Type B pancreatic cell (in vitro differentiated cells): ENCODE data around the gene KRT3. TPM values are rescaled to one million over a fixed set of nuclear protein-coding genes. Genes with fewer than 3 reads are reported as not detected.

ENCODE experiments used
- DNase-seq: peaks from one replicate; pipeline ENCODE4 v3.0.0; 2021; ENCODE audit warnings: mixed read lengths; ENCODE audit not compliant: unreplicated experiment; ENCODE audit errors: extremely low spot score
- H3K27ac Mint-ChIP-seq: 2 replicates; pipeline ENCODE4 v1.8.0; 2021; ENCODE audit warnings: mild to moderate bottlenecking, mixed read lengths
- H3K27me3 Mint-ChIP-seq: 2 replicates; pipeline ENCODE4 v1.8.0; 2021; ENCODE audit warnings: mixed read lengths
- H3K36me3 Mint-ChIP-seq: 2 replicates; pipeline ENCODE4 v1.8.0; 2021; ENCODE audit warnings: mixed read lengths
- H3K4me1 Mint-ChIP-seq: one replicate; pipeline ENCODE4 v1.8.0; 2021; ENCODE audit warnings: mixed read lengths; ENCODE audit not compliant: unreplicated experiment
- H3K4me3 Mint-ChIP-seq: 2 replicates; pipeline ENCODE4 v1.8.0; 2021; ENCODE audit warnings: mild to moderate bottlenecking, mixed read lengths
- H3K9me3 Mint-ChIP-seq: 2 replicates; pipeline ENCODE4 v1.8.0; 2021; ENCODE audit warnings: mixed read lengths
- total RNA-seq: library from RNA; stranded (reverse); gene quantifications from 2 replicates; pipeline ENCODE4 v1.2.1, GENCODE V29; 2021; ENCODE audit warnings: low replicate concordance
- TF ChIP-seq, protein P1 (sequence below): fragments of 200-600 bp; sonication (generic); conservative IDR thresholded peaks from 2 replicates; pipeline ENCODE4 v1.5.0; 2021; ENCODE audit warnings: antibody characterized with exemption, mild to moderate bottlenecking

Gene KRT3
- total RNA-seq, 1 donor from 2014 or later, result 0.68 TPM

DNA sequence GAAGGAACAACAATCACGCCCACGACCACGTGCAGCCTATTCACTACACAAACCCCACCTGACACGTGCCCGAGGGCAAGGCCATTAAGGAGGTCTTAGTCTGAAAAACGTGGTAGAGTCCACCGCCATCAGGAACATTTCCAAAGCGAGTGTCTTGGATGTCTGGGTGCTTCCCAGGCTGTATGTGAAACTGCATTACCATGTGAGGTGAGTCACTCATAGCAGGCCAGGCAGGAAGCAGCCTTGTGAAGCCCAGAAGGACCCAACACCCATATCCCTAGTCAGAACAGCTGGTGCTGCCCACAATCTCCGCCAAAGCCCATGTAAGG is 41.5 kb upstream of the KRT3 start:
- Mint-ChIP-seq H3K36me3 (no peaks in the 10 kb centered on the region), H3K4me1 (no peaks in the 10 kb centered on the region), H3K9me3 (no peaks in the 10 kb centered on the region), H3K4me3 (no peak overlapping the region), H3K27me3 (peaks cover 41% of the 10 kb centered on the region), H3K27ac (peak overlapping the region; percentile 80)
- no peak for DNase-seq
- TF ChIP-seq, protein P1, sequence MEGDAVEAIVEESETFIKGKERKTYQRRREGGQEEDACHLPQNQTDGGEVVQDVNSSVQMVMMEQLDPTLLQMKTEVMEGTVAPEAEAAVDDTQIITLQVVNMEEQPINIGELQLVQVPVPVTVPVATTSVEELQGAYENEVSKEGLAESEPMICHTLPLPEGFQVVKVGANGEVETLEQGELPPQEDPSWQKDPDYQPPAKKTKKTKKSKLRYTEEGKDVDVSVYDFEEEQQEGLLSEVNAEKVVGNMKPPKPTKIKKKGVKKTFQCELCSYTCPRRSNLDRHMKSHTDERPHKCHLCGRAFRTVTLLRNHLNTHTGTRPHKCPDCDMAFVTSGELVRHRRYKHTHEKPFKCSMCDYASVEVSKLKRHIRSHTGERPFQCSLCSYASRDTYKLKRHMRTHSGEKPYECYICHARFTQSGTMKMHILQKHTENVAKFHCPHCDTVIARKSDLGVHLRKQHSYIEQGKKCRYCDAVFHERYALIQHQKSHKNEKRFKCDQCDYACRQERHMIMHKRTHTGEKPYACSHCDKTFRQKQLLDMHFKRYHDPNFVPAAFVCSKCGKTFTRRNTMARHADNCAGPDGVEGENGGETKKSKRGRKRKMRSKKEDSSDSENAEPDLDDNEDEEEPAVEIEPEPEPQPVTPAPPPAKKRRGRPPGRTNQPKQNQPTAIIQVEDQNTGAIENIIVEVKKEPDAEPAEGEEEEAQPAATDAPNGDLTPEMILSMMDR, result no peak

DNA sequence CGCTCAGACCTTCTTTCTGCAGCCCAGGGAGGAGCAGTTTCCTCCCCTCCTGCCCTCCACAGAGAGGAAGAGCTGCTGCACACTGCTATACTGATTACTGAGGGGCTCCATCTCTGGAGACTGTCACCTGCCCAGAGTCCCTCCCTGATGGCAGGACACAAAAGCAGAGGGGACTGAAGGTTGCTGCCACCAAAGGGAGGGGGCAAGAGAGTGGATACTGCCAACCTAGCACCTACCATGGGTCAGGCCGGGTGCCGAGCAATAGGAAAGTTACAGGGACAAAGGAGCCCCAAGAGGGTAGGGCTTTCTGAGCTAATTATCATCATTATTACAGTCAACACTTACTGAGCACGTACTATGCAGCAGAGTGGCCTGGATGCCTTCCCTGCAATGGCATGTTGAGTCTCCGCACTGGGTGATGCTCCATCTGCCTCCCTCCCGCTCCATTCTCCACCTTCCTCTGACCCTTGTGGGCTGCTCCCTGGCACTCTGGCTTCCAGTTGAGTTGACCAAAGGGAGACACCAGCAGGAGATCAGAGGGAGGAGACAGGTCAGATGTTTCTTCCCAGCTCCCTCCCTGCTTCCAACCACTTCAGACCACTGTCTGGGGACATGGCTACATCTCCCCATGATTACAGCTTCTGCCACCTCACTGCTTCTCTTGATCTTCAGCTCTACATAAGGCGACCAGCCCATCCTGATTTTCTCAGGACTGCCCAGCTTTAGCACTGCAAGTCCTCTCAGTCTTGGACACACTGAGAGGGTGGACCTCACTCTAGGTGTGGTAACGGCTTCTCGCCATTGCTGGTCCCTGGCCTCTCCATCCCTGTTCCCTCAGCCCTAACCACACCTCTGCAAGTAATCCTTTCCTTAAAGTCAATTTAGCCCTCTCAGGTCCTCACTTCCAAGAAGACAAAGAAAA is 40.8 kb upstream of the KRT3 start:
- no peaks in the 10 kb centered on the region for H3K4me1 Mint-ChIP-seq
- no peak overlapping the region for H3K4me3 Mint-ChIP-seq
- no peak for DNase-seq
- peaks cover 41% of the 10 kb centered on the region for H3K27me3 Mint-ChIP-seq
- H3K27ac Mint-ChIP-seq, result peak overlapping the region; percentile 80
- no peaks in the 10 kb centered on the region for H3K9me3 Mint-ChIP-seq
- no peaks in the 10 kb centered on the region for H3K36me3 Mint-ChIP-seq
- TF ChIP-seq, protein P1, result no peak

DNA sequence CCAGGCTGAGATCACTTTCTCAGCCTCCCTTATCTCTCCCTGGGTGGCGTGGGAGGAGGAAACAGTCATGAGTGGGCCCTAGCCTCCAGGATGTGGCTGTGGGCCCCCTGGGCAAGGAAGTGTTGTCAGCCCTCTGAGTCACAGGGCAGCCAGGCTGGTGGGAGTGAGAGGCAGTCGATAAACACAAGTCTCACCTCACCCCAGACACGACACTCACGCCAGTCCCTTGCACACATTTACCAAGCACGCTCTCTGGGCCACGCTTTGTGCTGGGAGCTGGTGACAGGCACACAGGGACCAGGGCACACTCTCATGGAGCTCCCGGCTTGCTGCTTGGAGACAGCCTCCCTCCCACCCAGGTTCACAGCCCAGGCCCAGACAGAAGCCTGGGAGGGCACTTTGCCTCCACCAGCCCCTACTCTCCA is 40.1 kb upstream of the KRT3 start:
- H3K27me3 Mint-ChIP-seq, result peaks cover 38% of the 10 kb centered on the region
- no peak overlapping the region for H3K27ac Mint-ChIP-seq
- H3K4me1 Mint-ChIP-seq, result no peaks in the 10 kb centered on the region
- no peaks in the 10 kb centered on the region for H3K9me3 Mint-ChIP-seq
- TF ChIP-seq, protein P1, result no peak
- no peak overlapping the region for H3K4me3 Mint-ChIP-seq
- no peak for DNase-seq
- no peaks in the 10 kb centered on the region for H3K36me3 Mint-ChIP-seq

DNA sequence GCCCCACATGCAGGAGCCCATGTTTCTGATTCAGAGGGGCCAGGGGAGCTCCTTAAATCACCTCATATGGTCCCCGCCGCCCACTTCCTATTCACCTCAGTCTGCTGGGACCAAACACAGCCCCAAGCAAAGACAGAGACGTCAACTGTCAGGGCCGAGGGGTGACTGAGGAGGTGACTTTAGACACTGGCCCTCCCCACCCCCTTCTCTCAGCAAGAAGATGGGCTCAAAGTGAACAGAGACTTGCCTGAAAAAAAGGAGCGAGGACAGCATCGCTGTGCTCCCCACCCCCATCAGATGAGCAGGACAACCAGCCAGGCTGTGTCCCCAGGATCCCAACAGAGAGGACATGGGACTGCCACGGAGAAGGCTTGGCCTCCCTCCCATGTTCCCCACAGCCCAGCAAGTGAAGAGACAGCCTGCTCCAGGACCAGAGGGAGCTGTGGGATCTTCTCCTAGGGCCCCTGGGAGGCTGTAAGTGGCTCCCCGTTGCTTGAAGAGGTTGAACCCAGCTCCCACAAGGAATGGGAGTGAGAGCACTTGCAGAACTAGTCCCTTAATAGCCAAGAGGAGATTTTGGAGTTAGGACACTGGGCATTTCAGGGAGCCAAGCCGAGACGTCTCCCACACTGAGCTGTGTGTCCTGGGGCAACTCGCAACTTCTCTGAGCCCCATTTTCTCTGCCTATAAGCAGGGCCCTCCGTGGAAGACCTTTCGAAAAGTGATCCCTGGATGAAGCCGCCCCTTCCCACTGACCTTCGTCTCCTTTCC is 39.5 kb upstream of the KRT3 start:
- Mint-ChIP-seq H3K4me3 (no peak overlapping the region), H3K4me1 (no peaks in the 10 kb centered on the region), H3K27ac (no peak overlapping the region), H3K9me3 (no peaks in the 10 kb centered on the region), H3K27me3 (peaks cover 38% of the 10 kb centered on the region), H3K36me3 (no peaks in the 10 kb centered on the region)
- DNase-seq, result no peak
- TF ChIP-seq, protein P1, result no peak

DNA sequence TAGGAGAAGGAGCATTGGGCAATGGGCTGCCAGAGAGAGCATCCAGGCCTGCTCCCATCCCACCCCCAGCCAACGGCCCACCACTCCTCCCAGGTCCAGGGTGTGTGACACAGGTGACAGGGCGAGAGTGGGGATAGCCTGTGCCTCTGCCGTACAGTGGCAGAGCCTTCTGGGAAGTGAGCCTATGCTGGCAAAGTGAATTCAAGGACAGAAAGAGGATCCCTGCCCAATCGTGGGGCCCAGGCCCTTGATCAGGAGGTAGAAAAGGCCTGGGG is 38.7 kb upstream of the KRT3 start:
- Mint-ChIP-seq H3K4me3 (no peak overlapping the region), H3K9me3 (no peaks in the 10 kb centered on the region), H3K4me1 (no peaks in the 10 kb centered on the region), H3K27ac (no peak overlapping the region), H3K27me3 (peaks cover 38% of the 10 kb centered on the region), H3K36me3 (no peaks in the 10 kb centered on the region)
- TF ChIP-seq, protein P1, result no peak
- no peak for DNase-seq
